GM18861 (cell line): ENCODE results near the gene ITK.

ENCODE experiments used
- ATAC-seq: cut with Tn5 transposase; IDR thresholded peaks from one replicate; pipeline ENCODE4 v1.9.1; 2021; ENCODE audit not compliant: unreplicated experiment

Gene ITK

GRCh38 chr5:157245476-157245875 lies 64.8 kb downstream of the ITK start:
- no peak for ATAC-seq

GRCh38 chr5:157245886-157246285 lies 65.2 kb downstream of the ITK start:
- no peak for ATAC-seq

- ATAC-seq = no peak
Measured at GRCh38 chr5:157247267-157247666, 66.6 kb downstream of the ITK start.

GRCh38 chr5:157248821-157249470 lies 68.3 kb downstream of the ITK start:
- no peak for ATAC-seq

GRCh38 chr5:157252711-157253465 lies 72.2 kb downstream of the ITK start:
- ATAC-seq = peak; percentile 95

GRCh38 chr5:157253547-157253946 lies 72.9 kb downstream of the ITK start:
- no peak for ATAC-seq

GRCh38 chr5:157258450-157258849 lies 77.8 kb downstream of the ITK start:
- no peak for ATAC-seq

- no peak for ATAC-seq
Measured at GRCh38 chr5:157259699-157260098, 79.1 kb downstream of the ITK start.

GRCh38 chr5:157263496-157264090 lies 83.0 kb downstream of the ITK start:
- no peak for ATAC-seq

GRCh38 chr5:157265714-157266285 lies 85.2 kb downstream of the ITK start, which contains the start of gene CYFIP2:
CYFIP2 (plus strand) TSS chr5:157266123; CDS start chr5:157285362, 19,239 bp downstream.
- ATAC-seq = peak; percentile 68

- peak; percentile 30 for ATAC-seq
Measured at GRCh38 chr5:157266286-157267007, 85.8 kb downstream of the ITK start.

GRCh38 chr5:157267025-157267424 lies 86.4 kb downstream of the ITK start:
- no peak for ATAC-seq

GRCh38 chr5:157267761-157268480 lies 87.3 kb downstream of the ITK start:
- ATAC-seq = no peak

GRCh38 chr5:157269165-157269671 lies 88.6 kb downstream of the ITK start:
- ATAC-seq = no peak

- no peak for ATAC-seq
Measured at GRCh38 chr5:157269761-157270272, 89.2 kb downstream of the ITK start.

GRCh38 chr5:157270771-157271170 lies 90.1 kb downstream of the ITK start:
- ATAC-seq = no peak

GRCh38 chr5:157271740-157272271 lies 91.2 kb downstream of the ITK start:
- ATAC-seq = peak; percentile 80

- ATAC-seq = peak; percentile 41
Measured at GRCh38 chr5:157273131-157273556, 92.5 kb downstream of the ITK start.

- ATAC-seq = no peak
Measured at GRCh38 chr5:157275403-157275802, 94.8 kb downstream of the ITK start.
